ENCODE measurements around the gene BSPRY.
"Not testable (repeated sequence)": the region's sequence is repeated elsewhere in the genome, so short reads cannot be mapped to it uniquely, and the experiment has no call there.

Gene BSPRY

DNA sequence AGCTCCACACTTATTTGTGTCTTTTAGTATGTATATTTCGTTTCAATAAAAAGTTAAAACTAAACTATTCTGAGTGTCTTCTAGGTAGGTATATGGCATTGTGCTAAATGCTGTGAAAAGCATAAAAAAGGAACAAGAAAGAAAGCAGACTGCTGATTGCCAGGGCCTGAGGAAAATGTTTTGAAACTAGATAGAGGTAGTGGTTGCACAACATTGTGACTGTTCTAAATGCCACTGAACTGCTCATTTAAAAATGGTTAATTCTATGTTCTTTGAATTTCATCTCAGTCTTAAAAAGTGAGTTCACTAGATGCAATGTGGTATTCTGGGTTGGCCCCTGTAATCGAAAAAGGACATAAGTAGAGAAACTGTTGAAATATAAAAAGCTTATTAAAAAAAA lies 54.3 kb downstream of the BSPRY start:
- H3K27ac ChIP-seq = no peak overlapping the region

DNA sequence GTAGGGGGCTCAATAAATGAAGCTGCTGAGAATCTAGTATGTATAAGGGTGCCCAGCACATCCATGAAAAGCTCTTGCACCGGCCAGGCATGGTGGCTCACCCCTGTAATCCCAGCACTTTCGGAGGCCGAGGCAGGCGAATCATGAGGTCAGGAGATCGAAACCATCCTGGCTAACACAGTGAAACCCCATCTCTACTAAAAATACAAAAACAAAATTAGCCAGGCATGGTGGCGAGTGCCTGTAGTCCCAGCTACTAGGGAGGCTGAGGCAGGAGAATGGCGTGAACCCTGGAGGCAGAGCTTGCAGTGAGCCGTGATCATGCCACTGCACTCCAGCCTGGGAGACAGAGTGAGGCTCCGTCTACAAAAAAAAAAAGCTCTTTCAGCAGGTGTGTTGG lies 57.0 kb downstream of the BSPRY start:
- H3K9ac ChIP-seq, H3K27me3 ChIP-seq, H3K9me3 ChIP-seq, H3K27ac ChIP-seq, H3K4me3 ChIP-seq, H3K4me2 ChIP-seq: not testable (repeated sequence)
- H4K20me1 ChIP-seq = peaks cover 20% of the 10 kb centered on the region; the same call in 1 of the 2 replicates
- peaks cover 22% of the 10 kb centered on the region for H3K36me3 ChIP-seq
- peaks cover 61% of the 10 kb centered on the region for H3K4me1 ChIP-seq

More for the DNA sequence above, 54.3 kb downstream of the BSPRY start:
- Histone ChIP-seq H3K36me3 (peaks cover 16% of the 10 kb centered on the region), H3K27me3 (no peaks in the 10 kb centered on the region), H4K20me1 (peaks cover 29% of the 10 kb centered on the region; the same call in 1 of the 2 replicates), H3K9me3 (no peaks in the 10 kb centered on the region), H3K4me3 (no peak overlapping the region), H3K4me1 (peaks cover 72% of the 10 kb centered on the region), H3K9ac (no peak overlapping the region), H3K4me2 (no peak overlapping the region)
- no peak for TF ChIP-seq Cebpa-rat (IDR thresholded peaks at IDR 0.05)

DNA sequence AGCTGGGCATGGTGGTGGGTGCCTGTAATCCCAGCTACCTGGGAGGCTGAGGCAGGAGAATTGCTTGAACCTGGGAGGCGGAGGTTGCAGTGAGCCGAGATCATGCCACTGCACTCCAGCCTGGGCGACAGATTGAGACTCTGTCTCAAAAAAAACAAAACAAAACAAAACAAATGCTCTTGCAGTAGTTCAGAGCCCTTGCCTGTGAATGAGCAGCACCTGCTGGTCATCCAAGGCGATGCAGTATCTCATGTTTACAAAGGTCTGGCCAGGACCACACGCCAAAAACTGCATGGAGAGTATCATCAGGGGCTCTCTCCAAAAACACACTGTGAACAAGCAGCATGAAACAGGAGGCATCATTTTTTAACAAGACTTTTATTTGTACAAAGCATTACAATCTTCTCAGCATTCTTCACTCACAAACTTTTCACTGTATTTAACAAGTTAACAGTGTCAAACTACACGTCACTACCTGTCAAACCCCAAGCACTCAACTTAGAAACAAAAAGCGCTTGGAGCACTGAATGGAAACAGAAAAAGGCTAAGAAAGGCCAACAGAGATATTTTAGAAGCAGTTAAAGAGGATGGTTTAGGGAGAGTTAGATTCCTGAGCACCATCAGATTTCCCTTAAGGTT lies 57.7 kb downstream of the BSPRY start:
- H3K4me2 ChIP-seq = peak overlapping the region; percentile 85
- H3K4me1 ChIP-seq = peaks cover 61% of the 10 kb centered on the region
- not testable (repeated sequence) for H3K9me3 ChIP-seq, H3K27me3 ChIP-seq, H3K27ac ChIP-seq, H3K4me3 ChIP-seq
- H3K9ac ChIP-seq = peak overlapping the region; percentile 98; the same call in 1 of the 2 replicates
- H3K36me3 ChIP-seq = peaks cover 22% of the 10 kb centered on the region
- H4K20me1 ChIP-seq = peaks cover 20% of the 10 kb centered on the region; the same call in 1 of the 2 replicates

DNA sequence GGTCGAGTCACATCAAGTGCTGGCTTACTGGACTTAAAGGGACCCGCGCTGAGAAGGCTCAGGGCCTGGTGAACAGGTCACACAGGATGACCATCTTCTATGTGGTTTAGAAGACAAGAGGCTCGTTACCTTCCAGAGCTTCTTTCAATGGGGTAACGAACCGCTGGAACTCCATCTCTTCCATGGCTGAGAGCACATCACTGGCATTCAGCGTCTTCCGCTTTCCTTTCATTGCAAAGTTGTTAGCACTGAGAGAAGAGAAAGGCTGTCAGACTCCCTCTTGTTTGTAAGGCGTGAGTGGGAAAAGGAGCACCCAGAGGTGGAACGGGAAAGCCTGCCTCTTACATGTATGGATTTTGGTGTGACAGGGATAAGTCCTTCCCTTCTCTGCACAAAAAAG lies 60.1 kb downstream of the BSPRY start:
- peak overlapping the region; percentile 98 for H3K9ac ChIP-seq
- H3K27ac ChIP-seq = peak overlapping the region; percentile 97
- H3K36me3 ChIP-seq = peaks cover 22% of the 10 kb centered on the region
- H3K4me1 ChIP-seq = peaks cover 57% of the 10 kb centered on the region
- H3K4me2 ChIP-seq = peak overlapping the region; percentile 85
- no peaks in the 10 kb centered on the region for H3K27me3 ChIP-seq
- H3K4me3 ChIP-seq = peak overlapping the region; percentile 92
- TF ChIP-seq Cebpa-rat (IDR thresholded peaks at IDR 0.05) = no peak
- H3K9me3 ChIP-seq = no peaks in the 10 kb centered on the region
- peaks cover 20% of the 10 kb centered on the region; the same call in 1 of the 2 replicates for H4K20me1 ChIP-seq

DNA sequence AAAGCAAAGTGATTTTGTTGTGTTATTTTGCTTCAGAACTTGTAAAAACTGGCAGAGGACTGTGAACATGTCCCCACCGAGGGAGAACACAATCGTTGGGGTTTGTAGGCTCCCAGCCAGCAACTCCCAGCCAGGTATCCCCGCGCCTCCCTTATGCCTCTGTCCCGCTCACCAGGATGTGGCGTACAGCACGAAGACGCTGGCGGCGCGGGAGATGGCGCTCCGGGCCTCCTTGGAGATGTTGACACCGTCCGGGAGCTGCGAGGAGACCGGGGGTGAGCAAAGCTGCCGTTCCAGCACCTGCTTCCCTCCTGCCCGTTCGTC lies 60.5 kb downstream of the BSPRY start:
- peaks cover 22% of the 10 kb centered on the region for H3K36me3 ChIP-seq
- peak overlapping the region; percentile 97 for H3K27ac ChIP-seq
- TF ChIP-seq Cebpa-rat (IDR thresholded peaks at IDR 0.05) = no peak
- H3K4me1 ChIP-seq = peaks cover 54% of the 10 kb centered on the region
- peak overlapping the region; percentile 92 for H3K4me3 ChIP-seq
- H4K20me1 ChIP-seq = peaks cover 20% of the 10 kb centered on the region; the same call in 1 of the 2 replicates
- peak overlapping the region; percentile 85 for H3K4me2 ChIP-seq
- H3K9me3 ChIP-seq = no peaks in the 10 kb centered on the region
- H3K27me3 ChIP-seq = no peaks in the 10 kb centered on the region
- H3K9ac ChIP-seq = peak overlapping the region; percentile 98

DNA sequence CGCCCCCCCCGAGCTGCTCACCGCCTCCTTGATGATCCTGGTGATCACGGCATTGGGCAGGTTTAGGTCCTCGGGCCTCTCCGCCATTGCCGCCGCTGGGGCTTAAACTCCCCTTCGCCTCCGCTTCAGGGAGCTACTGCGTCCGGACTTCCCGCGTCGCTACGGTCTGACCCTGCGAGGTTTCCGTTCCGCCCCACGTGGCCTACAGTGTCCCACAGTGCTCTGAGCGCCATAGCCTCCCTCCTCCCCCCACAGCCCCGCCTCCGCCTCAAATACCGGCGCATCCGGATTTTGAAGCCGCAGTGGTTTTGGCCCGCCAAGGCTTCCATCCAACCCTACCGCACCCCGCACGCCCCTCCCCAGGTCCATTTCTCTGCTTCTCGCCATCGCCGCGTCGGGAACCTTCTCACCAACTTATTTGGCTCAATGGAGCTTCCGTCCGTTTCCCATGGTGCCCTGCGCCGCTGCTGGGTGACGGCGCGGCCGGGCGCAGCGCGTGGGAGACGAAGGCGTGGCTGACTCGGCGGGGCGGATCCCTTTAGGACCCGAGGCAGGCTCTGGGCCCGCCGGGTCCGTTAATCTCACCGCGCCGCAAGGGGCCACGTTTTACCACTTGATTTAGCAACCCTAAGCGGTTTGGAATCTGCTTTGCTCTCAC lies 61.0 kb downstream of the BSPRY start, which contains the start of the genes C9orf43 and POLE3:
Gene C9orf43 (plus strand): TSS at position 541 of the 658 bp plus-strand sequence. CDS start 2,747 bp downstream, outside the sequence.
Gene POLE3 (minus strand): TSS at position 469 of the 658 bp plus-strand sequence. CDS start 382 bp downstream, at position 87.
- Histone ChIP-seq H3K27ac (peak within 1 kb of the TSS; percentile 97), H3K4me3 (peak within 1 kb of the TSS; percentile 92), H3K9ac (peak within 1 kb of the TSS; percentile 98), H3K36me3 (peaks cover 22% of the 10 kb centered on the region), H3K9me3 (no peaks in the 10 kb centered on the region), H3K4me1 (peaks cover 49% of the 10 kb centered on the region), H3K4me2 (peak within 1 kb of the TSS; percentile 90), H4K20me1 (peaks cover 20% of the 10 kb centered on the region; the same call in 1 of the 2 replicates), H3K27me3 (no peaks in the 10 kb centered on the region)
- TF ChIP-seq Cebpa-rat (IDR thresholded peaks at IDR 0.05) = peak; percentile 79; the same call in 1 of the 2 replicates

DNA sequence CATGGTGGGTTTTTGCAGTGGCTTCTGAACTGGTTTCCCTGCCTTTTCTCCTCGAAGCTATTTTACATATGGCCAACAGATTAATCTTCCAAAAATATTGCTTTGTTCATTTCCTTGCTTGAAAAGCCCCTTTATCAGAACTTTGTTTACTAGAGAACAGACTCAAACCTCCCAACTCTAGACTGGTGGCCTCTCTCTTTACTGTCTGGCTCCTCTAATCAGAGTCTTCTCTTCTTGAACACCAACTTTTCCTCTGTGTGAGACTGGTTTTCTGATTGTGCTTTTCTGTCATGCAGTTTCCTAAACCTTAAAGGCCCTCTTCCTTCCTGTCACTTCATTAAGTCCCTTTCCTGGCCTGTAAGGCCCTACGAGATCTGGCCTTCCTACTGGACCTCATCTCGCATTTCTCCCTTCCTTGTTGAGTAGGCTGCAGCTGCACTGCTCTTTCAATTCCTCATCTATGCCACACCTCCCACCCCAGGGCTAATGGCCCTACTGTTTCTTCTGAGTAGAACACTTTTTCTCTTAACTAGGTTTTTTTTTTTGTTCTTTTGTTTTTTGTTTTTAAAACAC lies 66.9 kb downstream of the BSPRY start:
- Histone ChIP-seq H3K27me3 (no peaks in the 10 kb centered on the region), H3K4me1 (peaks cover 21% of the 10 kb centered on the region), H3K9me3 (no peaks in the 10 kb centered on the region), H3K36me3 (no peaks in the 10 kb centered on the region), H3K9ac (no peak overlapping the region; the same call in 1 of the 2 replicates), H3K4me2 (peak overlapping the region; percentile 60), H3K4me3 (no peak overlapping the region), H4K20me1 (no peaks in the 10 kb centered on the region), H3K27ac (peak overlapping the region; percentile 60)
- no peak for TF ChIP-seq Cebpa-rat (IDR thresholded peaks at IDR 0.05)

GRCh38 chr9:113417370-113417769 lies 68.0 kb downstream of the BSPRY start:
- H3K27me3 ChIP-seq = no peaks in the 10 kb centered on the region
- H4K20me1 ChIP-seq = no peaks in the 10 kb centered on the region
- no peaks in the 10 kb centered on the region for H3K36me3 ChIP-seq
- H3K27ac ChIP-seq = no peak overlapping the region
- no peak overlapping the region for H3K9ac ChIP-seq
- H3K4me1 ChIP-seq = peaks cover 13% of the 10 kb centered on the region
- no peak for TF ChIP-seq Cebpa-rat (IDR thresholded peaks at IDR 0.05)
- H3K9me3 ChIP-seq = no peaks in the 10 kb centered on the region
- no peak overlapping the region for H3K4me3 ChIP-seq
- H3K4me2 ChIP-seq = no peak overlapping the region

Measured in BLaER1 (cell line).